DOHH2 (cell line): ENCODE results near the gene RNF141.

Source experiments
- H3F3A ChIP-seq: fragments of 200-600 bp; sonication (generic), shearing (Covaris generic); 2 replicates; pipeline ENCODE4 v1.6.0; 2016; ENCODE audit warnings: antibody characterized with exemption, mild to moderate bottlenecking; ENCODE audit not compliant: control insufficient read depth, insufficient read depth
- H3K27ac ChIP-seq: fragments of 200-600 bp; sonication (generic); 2 replicates; pipeline ENCODE4 v1.5.1; 2014; ENCODE audit warnings: low read depth, mild to moderate bottlenecking, low read length, moderate library complexity
- H3K27me3 ChIP-seq: fragments of 200-600 bp; sonication (generic); 2 replicates; pipeline ENCODE4 v1.6.1; 2014; ENCODE audit warnings: mild to moderate bottlenecking, low read length, mixed read lengths; ENCODE audit not compliant: control insufficient read depth
- H3K36me3 ChIP-seq: fragments of 200-600 bp; sonication (generic); 2 replicates; pipeline ENCODE4 v1.6.1; 2014; ENCODE audit warnings: mild to moderate bottlenecking, low read length, moderate library complexity, mixed read lengths; ENCODE audit not compliant: control insufficient read depth
- H3K4me1 ChIP-seq: fragments of 200-600 bp; sonication (generic); 2 replicates; pipeline ENCODE4 v1.6.1; 2014; ENCODE audit warnings: mild to moderate bottlenecking, low read length, mixed read lengths; ENCODE audit not compliant: control insufficient read depth
- H3K4me2 ChIP-seq: fragments of 200-600 bp; sonication (generic); 2 replicates; pipeline ENCODE4 v1.6.0; 2014; ENCODE audit warnings: mild to moderate bottlenecking, low read length, moderate library complexity
- H3K4me3 ChIP-seq: fragments of 200-600 bp; sonication (generic); 2 replicates; pipeline ENCODE4 v1.5.1; 2014; ENCODE audit warnings: mild to moderate bottlenecking, low read length, mixed read lengths
- H3K79me2 ChIP-seq: fragments of 200-600 bp; sonication (generic); 2 replicates; pipeline ENCODE4 v1.6.1; 2014; ENCODE audit warnings: mild to moderate bottlenecking, low read length, mixed read lengths; ENCODE audit not compliant: control insufficient read depth
- H3K9me2 ChIP-seq: fragments of 200-600 bp; sonication (generic); replicated peaks from 2 replicates; pipeline ENCODE4 v1.6.1; 2014; ENCODE audit warnings: mild to moderate bottlenecking, low read length, mixed read lengths; ENCODE audit not compliant: control insufficient read depth
- H3K9me3 ChIP-seq: fragments of 200-600 bp; sonication (generic); 2 replicates; pipeline ENCODE4 v1.6.1; 2014; ENCODE audit warnings: antibody characterized with exemption, low read length, mixed read lengths; ENCODE audit not compliant: control insufficient read depth, insufficient read depth
- H4K20me1 ChIP-seq: fragments of 200-600 bp; sonication (generic); 2 replicates; pipeline ENCODE4 v1.6.0; 2014; ENCODE audit warnings: low read depth, mild to moderate bottlenecking, antibody characterized with exemption, low read length, moderate library complexity; ENCODE audit not compliant: control insufficient read depth, insufficient read depth
- CTCF ChIP-seq: fragments of 200-600 bp; sonication (generic); IDR thresholded peaks from one replicate; pipeline ENCODE4 v1.5.1; 2014; ENCODE audit warnings: antibody characterized with exemption, mild to moderate bottlenecking, low read depth, low read length; ENCODE audit not compliant: poor library complexity, severe bottlenecking
- EZH2phosphoT487 ChIP-seq: fragments of 200-600 bp; sonication (generic); IDR thresholded peaks from 2 replicates; pipeline ENCODE4 v1.6.1; 2017; ENCODE audit warnings: borderline replicate concordance, mild to moderate bottlenecking, antibody characterized with exemption, low read length, moderate library complexity, mixed read lengths

Gene RNF141

GRCh38 chr11:10511181-10511621, 29.8 kb downstream of the RNF141 start:
- H4K20me1 ChIP-seq, result no peaks in the 10 kb centered on the region
- H3K4me1 ChIP-seq, result no peaks in the 10 kb centered on the region
- no peaks in the 10 kb centered on the region for H3F3A ChIP-seq
- H3K9me2 ChIP-seq, result no peaks in the 10 kb centered on the region
- TF ChIP-seq EZH2phosphoT487, result no peak
- TF ChIP-seq CTCF, result no peak
- no peak overlapping the region for H3K27ac ChIP-seq
- H3K27me3 ChIP-seq, result no peaks in the 10 kb centered on the region
- no peak overlapping the region for H3K4me3 ChIP-seq
- H3K4me2 ChIP-seq, result no peak overlapping the region
- no peaks in the 10 kb centered on the region for H3K9me3 ChIP-seq
- peaks cover 3% of the 10 kb centered on the region; the same call in 1 of the 2 replicates for H3K36me3 ChIP-seq
- no peaks in the 10 kb centered on the region for H3K79me2 ChIP-seq

DNA sequence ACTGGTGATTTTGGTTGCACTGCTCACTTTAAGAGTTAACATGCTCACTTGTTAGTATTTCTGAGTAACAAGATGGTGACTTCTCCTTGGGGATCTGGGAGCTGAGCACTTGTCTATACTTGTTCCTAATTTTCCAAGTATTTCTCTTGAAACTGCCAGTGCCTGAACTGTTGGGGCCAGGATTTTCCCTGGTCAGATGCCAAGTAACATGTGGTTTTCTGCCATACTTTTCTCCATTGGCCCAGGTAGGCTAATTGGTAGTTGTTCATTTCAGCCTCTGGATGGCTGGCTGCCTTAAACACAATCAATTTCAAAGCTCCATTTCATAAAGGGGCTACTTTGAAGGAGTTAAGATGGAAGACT, 35.0 kb downstream of the RNF141 start:
- no peaks in the 10 kb centered on the region for H3K4me1 ChIP-seq
- no peaks in the 10 kb centered on the region for H3K9me3 ChIP-seq
- no peak overlapping the region for H3K4me2 ChIP-seq
- no peaks in the 10 kb centered on the region for H4K20me1 ChIP-seq
- peaks cover 11% of the 10 kb centered on the region; the same call in 1 of the 2 replicates for H3K36me3 ChIP-seq
- no peaks in the 10 kb centered on the region for H3K9me2 ChIP-seq
- TF ChIP-seq CTCF (no peak), EZH2phosphoT487 (no peak)
- no peaks in the 10 kb centered on the region for H3F3A ChIP-seq
- no peak overlapping the region for H3K27ac ChIP-seq
- no peaks in the 10 kb centered on the region for H3K27me3 ChIP-seq
- no peaks in the 10 kb centered on the region for H3K79me2 ChIP-seq
- H3K4me3 ChIP-seq, result no peak overlapping the region

DNA sequence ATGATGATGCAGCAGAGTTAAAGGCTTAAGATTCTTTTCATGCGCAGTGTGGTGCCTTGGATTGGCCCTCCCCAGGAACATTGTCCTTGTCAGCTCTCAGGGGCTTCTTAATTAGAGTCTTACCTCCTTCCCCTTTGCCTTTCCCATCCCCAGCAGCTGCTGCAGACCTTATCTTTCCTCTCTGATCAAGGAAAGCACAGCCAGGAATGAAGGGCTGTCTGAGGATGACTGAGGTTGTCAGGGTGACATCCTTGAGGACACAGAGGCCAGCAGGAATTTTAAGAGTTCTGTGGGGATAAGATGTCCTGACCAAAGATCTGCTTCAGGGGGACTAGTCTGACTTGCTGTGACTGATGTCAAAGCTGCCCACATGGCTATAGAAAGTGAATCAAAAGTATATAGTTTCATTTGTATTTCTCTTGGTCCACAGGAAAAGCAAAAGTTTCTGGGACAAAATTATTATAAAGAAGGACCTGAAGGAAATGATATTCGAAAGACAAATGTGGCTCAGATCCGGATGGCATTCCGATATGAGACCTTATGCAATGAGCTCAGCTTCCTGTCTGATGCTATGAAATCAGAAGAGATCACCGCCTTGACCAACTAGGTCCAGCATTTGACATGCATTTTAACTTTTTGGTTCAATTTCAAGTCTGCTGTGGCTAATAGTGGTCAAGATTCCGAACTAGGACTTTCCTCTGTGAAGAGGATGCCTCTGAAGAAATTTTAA, 35.5 kb downstream of the RNF141 start:
- no peak overlapping the region for H3K4me3 ChIP-seq
- H3K27me3 ChIP-seq, result no peaks in the 10 kb centered on the region
- H3K36me3 ChIP-seq, result peaks cover 11% of the 10 kb centered on the region; the same call in 1 of the 2 replicates
- H3K4me1 ChIP-seq, result no peaks in the 10 kb centered on the region
- no peaks in the 10 kb centered on the region for H3K79me2 ChIP-seq
- no peak overlapping the region for H3K27ac ChIP-seq
- no peaks in the 10 kb centered on the region for H4K20me1 ChIP-seq
- no peak overlapping the region for H3K4me2 ChIP-seq
- H3K9me2 ChIP-seq, result no peaks in the 10 kb centered on the region
- TF ChIP-seq CTCF, result no peak
- H3K9me3 ChIP-seq, result no peaks in the 10 kb centered on the region
- H3F3A ChIP-seq, result no peaks in the 10 kb centered on the region
